IMR-90 (cell line): ENCODE measurements around the gene SLC29A1. TPM values are rescaled to one million over a fixed set of nuclear protein-coding genes. Genes with fewer than 3 reads are reported as not detected.

Source experiments
- BHLHE40 ChIP-seq: fragments of 150-350 bp; IDR thresholded peaks from 2 replicates; pipeline ENCODE4 v1.6.1; 2016; ENCODE audit warnings: mild to moderate bottlenecking, low read depth, low read length
- SMC3 ChIP-seq: fragments of 150-350 bp; IDR thresholded peaks from 2 replicates; pipeline ENCODE4 v1.6.1; 2016; ENCODE audit warnings: low read depth, mild to moderate bottlenecking, antibody characterized with exemption, low read length, moderate library complexity
- microRNA-seq, 2 experiments: library from miRNA; stranded (forward) in 1 of 2; unstranded in 1 of 2; fragments of 10-50 nt in 1 of 2; fragments of <30 nt in 1 of 2; gene quantifications in 1 of 2; microRNA quantifications in 1 of 2; one replicate each; pipeline versions ENCODE3 to v1.1.0; 2013 to 2020; ENCODE audit not compliant: insufficient read depth in 1 of 2, insufficient read length in 1 of 2, unreplicated experiment in 1 of 2
- polyA plus RNA-seq, 3 experiments: library from polyadenylated mRNA; depleted of rRNA; stranded (reverse); fragments of >200 nt; gene quantifications; 2 replicates each; pipeline ENCODE4 v1.2.3, GENCODE V29; 2012; ENCODE audit warnings: low replicate concordance in 1 of 3
- small RNA-seq, 5 experiments: library from RNA; depleted of rRNA; stranded (forward); fragments of <200 nt; gene quantifications; one replicate each; pipeline ENCODE3, GENCODE V24; 2012
- total RNA-seq: library from RNA; depleted of rRNA; stranded (reverse); fragments of >200 nt; gene quantifications from 2 replicates; pipeline ENCODE4 v1.2.3, GENCODE V29; 2012; rRNA removed

SLC29A1 gene
- total and polyA plus RNA-seq, 2 of the 4 experiments (the other 2 are of a cell fraction), result 4.1 to 22.1 TPM

- no peak for TF ChIP-seq BHLHE40
- no peak for TF ChIP-seq SMC3
Observed at GRCh38 chr6:44278774-44279697, 55.6 kb downstream of the SLC29A1 start (continued).

Small RNAs within 50 kb of the gene (microRNA-seq; reads per million reads assigned to microRNA genes)
- not detected for gene RN7SL811P (ENCODE audit: insufficient read depth, insufficient read length)

Small RNAs within 50 kb of the gene (small RNA-seq; reads per million reads assigned to genes)
- 0 reads per million in 5 experiments for gene RN7SL811P

Other genes starting within 250 kb of the SLC29A1 start
- gene MRPL14, start 96.1 kb upstream of the SLC29A1 start, total RNA-seq, result 43.7 and 52.8 TPM in 2 replicates
- 87.9 and 102 TPM in 2 replicates for gene MRPL14, start 96.1 kb upstream of the SLC29A1 start, polyA plus RNA-seq (2012; rRNA removed)
- 12.2 and 12.8 TPM in 2 replicates for gene TMEM63B, start 96.0 kb upstream of the SLC29A1 start, total RNA-seq
- 42.6 and 45.6 TPM in 2 replicates for gene TMEM63B, start 96.0 kb upstream of the SLC29A1 start, polyA plus RNA-seq (2012; rRNA removed)
- not detected in 2 replicates for gene CAPN11, start 64.8 kb upstream of the SLC29A1 start, total RNA-seq
- not detected in 2 replicates for gene CAPN11, start 64.8 kb upstream of the SLC29A1 start, polyA plus RNA-seq (2012; rRNA removed)
- gene MYMX, start 6.7 kb upstream of the SLC29A1 start, total RNA-seq, result not detected in 2 replicates
- not detected in 2 replicates for gene MYMX, start 6.7 kb upstream of the SLC29A1 start, polyA plus RNA-seq (2012; rRNA removed)
- gene HSP90AB1, start 23.5 kb downstream of the SLC29A1 start, total RNA-seq, result 1,307 and 1,440 TPM in 2 replicates
- 771 and 887 TPM in 2 replicates for gene HSP90AB1, start 23.5 kb downstream of the SLC29A1 start, polyA plus RNA-seq (2012; rRNA removed)
- 41.7 and 51.4 TPM in 2 replicates for gene SLC35B2, start 33.9 kb downstream of the SLC29A1 start, total RNA-seq
- gene SLC35B2, start 33.9 kb downstream of the SLC29A1 start, polyA plus RNA-seq (2012; rRNA removed), result 89.9 and 94.8 TPM in 2 replicates
- gene NFKBIE, start 42.0 kb downstream of the SLC29A1 start, total RNA-seq, result 7.5 and 7.9 TPM in 2 replicates
- 13.0 and 16.7 TPM in 2 replicates for gene NFKBIE, start 42.0 kb downstream of the SLC29A1 start, polyA plus RNA-seq (2012; rRNA removed)
- gene TMEM151B, start 46.9 kb downstream of the SLC29A1 start, total RNA-seq, result not detected in 2 replicates
- not detected in 2 replicates for gene TMEM151B, start 46.9 kb downstream of the SLC29A1 start, polyA plus RNA-seq (2012; rRNA removed)
- 10.4 and 10.8 TPM in 2 replicates for gene AARS2, start 89.8 kb downstream of the SLC29A1 start, total RNA-seq
- gene AARS2, start 89.8 kb downstream of the SLC29A1 start, polyA plus RNA-seq (2012; rRNA removed), result 9.1 and 10.3 TPM in 2 replicates
- not detected in 2 replicates for gene SPATS1, start 119.1 kb downstream of the SLC29A1 start, total RNA-seq
- gene SPATS1, start 119.1 kb downstream of the SLC29A1 start, polyA plus RNA-seq (2012; rRNA removed), result not detected in 2 replicates
- gene CDC5L, start 164.1 kb downstream of the SLC29A1 start, total RNA-seq, result 17.7 and 29.7 TPM in 2 replicates
- 8.9 and 9.9 TPM in 2 replicates for gene CDC5L, start 164.1 kb downstream of the SLC29A1 start, polyA plus RNA-seq (2012; rRNA removed)